HG03066 (cell line): ENCODE measurements around the gene FHL1.

Experiments
- ATAC-seq: cut with Tn5 transposase; IDR thresholded peaks from one replicate; pipeline ENCODE4 v1.9.1; 2021; ENCODE audit warnings: low read depth; ENCODE audit not compliant: unreplicated experiment

The FHL1 gene

GRCh38 chrX:136183917-136184316 is 36.6 kb downstream of the FHL1 start:
- no peak for ATAC-seq

- ATAC-seq = no peak
Measured at GRCh38 chrX:136185401-136186022, 38.2 kb downstream of the FHL1 start.

DNA sequence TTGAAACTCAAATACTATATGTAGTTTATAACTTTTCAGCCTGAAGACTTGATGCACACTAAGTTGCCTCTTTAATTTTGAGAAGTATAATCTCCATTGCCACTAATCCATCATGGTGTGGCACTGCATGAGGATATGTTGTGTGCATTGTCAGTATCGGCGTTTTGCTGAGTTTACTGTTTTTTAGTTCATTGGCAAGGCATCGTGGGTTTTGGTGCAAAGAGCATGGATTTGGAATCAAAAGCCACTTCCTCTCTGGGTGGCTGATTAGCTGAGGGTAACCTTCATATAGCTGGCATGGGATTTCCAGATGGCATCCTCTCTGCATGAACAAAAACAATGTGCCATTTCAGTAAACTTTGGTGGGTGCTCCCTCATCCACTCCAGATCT is 38.7 kb downstream of the FHL1 start:
- no peak for ATAC-seq

DNA sequence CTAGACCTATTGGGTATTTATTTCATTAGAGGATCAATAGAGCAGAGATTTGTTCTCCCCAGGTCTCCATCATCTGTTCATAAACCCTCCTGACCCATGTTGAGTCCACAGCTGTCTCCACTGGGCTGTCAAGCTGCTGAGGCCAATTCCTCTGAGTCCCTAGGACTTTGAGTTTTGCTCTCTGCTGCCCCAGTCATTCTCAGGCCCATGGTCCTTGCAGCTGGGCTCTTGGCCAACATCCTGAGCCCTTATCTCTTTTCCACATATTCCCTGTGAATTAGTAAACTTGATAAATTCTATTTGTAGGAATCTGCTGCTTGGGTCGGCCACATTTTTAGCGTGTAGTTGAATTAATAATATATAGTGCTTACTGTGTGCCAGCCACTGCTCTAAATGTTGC is 41.9 kb downstream of the FHL1 start:
- ATAC-seq = no peak

DNA sequence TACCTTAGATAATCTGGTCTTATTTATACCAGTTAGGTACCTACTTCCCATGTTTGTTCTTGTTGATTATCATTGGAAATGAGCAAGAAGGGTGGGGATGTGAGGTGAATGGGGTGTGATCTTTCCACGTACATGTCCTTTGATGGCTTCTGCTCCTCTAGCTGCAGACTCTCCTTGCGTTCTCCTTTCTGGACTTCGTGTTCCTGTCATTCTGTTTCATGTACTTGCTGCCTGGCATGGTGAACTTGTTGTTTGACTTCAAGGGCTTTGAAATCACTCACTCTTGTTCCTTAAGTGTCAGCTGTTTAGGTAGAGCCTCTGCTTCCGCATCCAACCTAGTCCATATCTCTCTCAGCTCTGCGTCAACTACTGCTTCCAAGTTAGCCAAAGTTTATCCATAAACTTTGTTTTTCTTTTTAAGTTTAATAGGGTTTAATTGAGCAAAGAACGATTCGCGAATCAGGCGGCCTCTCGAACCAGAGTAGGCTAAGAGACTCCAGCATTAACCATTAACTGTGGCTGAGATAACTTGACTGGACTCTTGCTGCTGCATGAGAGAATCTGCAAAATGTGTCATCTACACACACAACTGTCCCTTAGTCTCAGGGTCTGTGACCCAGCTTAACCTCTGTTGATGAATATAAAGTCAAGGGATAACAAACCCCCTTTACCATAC is 42.8 kb downstream of the FHL1 start:
- ATAC-seq = no peak

DNA sequence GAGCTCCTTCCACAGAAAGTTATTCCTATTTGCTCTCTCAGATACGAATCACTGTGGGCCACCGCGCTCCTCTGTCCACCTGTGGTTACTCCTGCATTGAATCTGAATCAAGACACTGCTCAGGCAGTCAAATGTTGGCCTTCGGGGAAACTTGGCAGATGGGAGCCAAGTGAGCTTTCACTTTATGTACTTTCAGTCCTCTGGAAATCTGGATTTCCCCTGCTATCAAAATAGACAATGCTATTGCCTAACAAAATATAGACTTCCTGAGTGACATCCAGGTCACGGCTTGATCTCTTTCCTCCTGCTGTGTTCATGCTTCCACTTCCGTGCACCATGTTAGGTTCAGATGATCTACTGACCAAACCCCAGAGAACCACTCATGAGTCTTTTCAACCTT is 43.8 kb downstream of the FHL1 start:
- no peak for ATAC-seq

DNA sequence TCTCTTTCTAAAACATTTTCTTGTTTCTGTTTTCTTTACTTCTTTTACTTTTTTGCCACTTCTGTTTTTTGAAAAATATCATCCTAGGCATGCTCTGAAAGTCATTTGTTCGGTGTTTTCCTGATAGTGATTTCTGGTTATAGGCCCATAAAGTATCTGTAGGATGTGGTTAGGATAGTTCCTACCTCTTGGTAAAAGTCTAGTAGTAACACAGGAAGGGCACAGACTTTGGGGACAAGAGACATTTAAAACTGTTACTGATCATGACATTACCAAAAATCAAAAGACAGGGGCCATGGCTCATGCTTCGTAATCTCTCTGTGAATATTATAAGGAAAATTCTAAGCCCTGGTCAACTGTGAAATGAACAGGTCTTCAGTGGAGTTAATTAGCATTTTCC is 44.8 kb downstream of the FHL1 start:
- no peak for ATAC-seq

GRCh38 chrX:136192839-136193414 is 45.6 kb downstream of the FHL1 start:
- no peak for ATAC-seq

- no peak for ATAC-seq
Measured at GRCh38 chrX:136193771-136194170, 46.4 kb downstream of the FHL1 start.

- no peak for ATAC-seq
Measured at GRCh38 chrX:136194536-136194935, 47.2 kb downstream of the FHL1 start.

GRCh38 chrX:136195247-136195646 is 47.9 kb downstream of the FHL1 start:
- no peak for ATAC-seq

- no peak for ATAC-seq
Measured at GRCh38 chrX:136196691-136197155, 49.4 kb downstream of the FHL1 start.

GRCh38 chrX:136198010-136198409 is 50.7 kb downstream of the FHL1 start:
- ATAC-seq = no peak

GRCh38 chrX:136198678-136199243 is 51.4 kb downstream of the FHL1 start:
- ATAC-seq = no peak

GRCh38 chrX:136199365-136199764 is 52.0 kb downstream of the FHL1 start:
- ATAC-seq = no peak

- no peak for ATAC-seq
Measured at GRCh38 chrX:136200466-136200865, 53.1 kb downstream of the FHL1 start.

DNA sequence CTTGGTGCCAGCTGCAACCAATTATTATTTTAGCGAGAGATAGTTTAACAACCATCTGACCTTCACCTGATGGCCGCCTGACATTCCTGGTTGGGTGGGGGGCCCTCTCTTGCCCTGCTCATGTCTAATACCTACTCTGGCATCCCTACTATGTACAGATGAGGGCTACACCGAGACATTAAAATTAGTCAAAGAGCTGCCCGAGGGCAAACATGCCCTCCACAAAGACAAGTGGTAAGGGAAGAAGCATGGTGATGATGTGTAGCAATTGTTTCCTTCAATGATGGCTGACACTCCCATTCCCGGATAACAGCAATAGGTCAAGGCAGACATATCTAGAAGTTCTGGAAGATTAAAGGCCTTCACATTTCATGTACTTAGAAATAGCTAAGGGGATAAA is 54.3 kb downstream of the FHL1 start:
- no peak for ATAC-seq

- ATAC-seq = no peak
Measured at GRCh38 chrX:136202889-136203288, 55.6 kb downstream of the FHL1 start.

DNA sequence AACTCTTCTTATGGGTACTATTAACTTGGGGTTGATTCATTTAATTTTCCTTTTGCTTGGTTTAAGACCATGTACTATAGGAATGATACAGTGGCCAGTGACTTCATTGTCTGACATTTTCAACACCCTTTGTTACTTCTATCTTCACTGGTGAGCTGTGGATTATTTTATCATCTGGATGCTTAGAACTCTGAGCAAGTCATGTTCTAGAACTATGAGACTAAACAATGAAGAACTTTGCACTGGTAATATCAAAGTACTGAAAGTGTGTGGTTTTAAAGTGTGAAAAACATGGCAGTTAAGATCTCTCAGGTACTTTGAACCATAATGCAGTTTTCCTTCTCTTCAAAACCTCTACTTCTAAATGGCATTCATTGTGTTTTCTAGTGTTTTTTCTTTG is 56.1 kb downstream of the FHL1 start:
- no peak for ATAC-seq

- no peak for ATAC-seq
Measured at GRCh38 chrX:136203951-136204350, 56.6 kb downstream of the FHL1 start.

DNA sequence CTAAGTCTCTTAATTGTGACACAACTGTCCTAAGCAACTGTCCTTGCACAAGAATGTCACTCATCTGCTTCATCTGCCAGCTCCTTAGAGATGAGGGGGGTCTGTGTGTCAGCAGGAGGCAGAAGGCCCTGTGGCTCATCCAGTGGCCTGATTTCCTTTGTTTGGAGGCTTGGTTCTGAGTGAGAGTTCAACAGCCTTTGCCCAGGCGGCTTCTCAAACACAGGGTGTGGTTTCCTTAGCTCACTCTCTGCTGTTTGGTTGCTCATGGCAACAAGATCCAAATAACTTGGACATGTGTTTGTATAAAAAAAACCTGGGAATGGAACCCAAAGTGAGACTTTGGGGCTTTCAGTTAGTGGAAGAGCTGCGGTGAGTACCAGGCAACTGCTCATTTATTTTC is 57.2 kb downstream of the FHL1 start:
- ATAC-seq = no peak

- no peak for ATAC-seq
Measured at GRCh38 chrX:136205882-136206380, 58.6 kb downstream of the FHL1 start.
